ENCODE data around the gene HSBP1L1. TPM values are rescaled to one million over a fixed set of nuclear protein-coding genes. Genes with fewer than 3 reads are reported as not detected.

Gene HSBP1L1
- total and polyA plus RNA-seq, 2 of the 13 experiments (the other 11 are each of a cell fraction or from before 2014, with no cell fraction given): 22.6 to 45.1 TPM

DNA sequence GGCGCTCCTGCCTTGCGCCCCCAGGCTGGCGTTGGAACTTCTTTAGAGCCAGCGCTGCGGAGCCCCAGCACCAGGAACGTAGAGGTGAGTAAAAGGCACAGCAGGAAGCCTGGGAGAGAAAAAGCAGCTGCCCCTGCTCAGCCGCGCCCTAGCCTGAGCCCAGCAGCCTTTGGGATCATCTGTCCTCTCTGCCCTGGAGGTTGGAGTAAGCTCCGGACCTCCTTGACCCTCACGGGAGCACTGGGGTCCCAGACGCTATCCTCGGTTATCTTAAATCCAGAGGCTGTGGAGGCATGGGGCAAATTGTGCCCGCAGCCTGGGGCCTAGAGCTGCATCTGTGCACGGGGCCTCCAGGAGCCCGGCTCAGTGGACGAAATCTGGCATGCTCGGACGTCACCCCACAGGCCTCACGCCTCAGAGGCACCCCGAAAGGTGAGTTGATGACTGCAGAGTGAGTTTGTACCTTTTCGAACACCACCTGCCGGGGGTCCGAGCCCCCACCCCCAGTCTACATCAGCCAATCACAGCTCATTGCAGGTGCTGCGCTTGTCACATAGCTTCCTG is 11.4 kb upstream of the HSBP1L1 start:
- Histone ChIP-seq H4K20me1 (ENCODE audit: insufficient read depth, low read length) (peaks cover 4% of the 10 kb centered on the region; the same call in 1 of the 2 replicates), H3K4me1 (ENCODE audit: insufficient read depth, low read length) (peaks cover 42% of the 10 kb centered on the region), H3K9ac (ENCODE audit: insufficient read depth, low read depth, low read length) (no peak overlapping the region), H3K36me3 (replicated peaks in 1 of 2; ENCODE audit: control insufficient read depth in 1 of 2, insufficient read depth in 2 of 2, low read length in 2 of 2) (peaks cover 0 to 1% of the 10 kb centered on the region in 2 experiments; a peak in 1 of 5 replicates), H3K9me3 (ENCODE audit: low read length) (no peaks in the 10 kb centered on the region), H3K4me2 (ENCODE audit: low read depth, low read length) (no peak overlapping the region; the same call in 1 of the 2 replicates), H3K27me3 (ENCODE audit: control insufficient read depth in 1 of 2, insufficient read depth in 2 of 2, low read length in 2 of 2) (no peaks in the 10 kb centered on the region; a peak in 1 of 5 replicates), H3K79me2 (ENCODE audit: insufficient read depth, low read length) (peaks cover 28% of the 10 kb centered on the region), H2AFZ (ENCODE audit: low read length) (no peak overlapping the region), H3K4me3 (replicated peaks in 1 of 3; ENCODE audit: insufficient read depth in 1 of 3, low read depth in 2 of 3, low read length in 3 of 3) (no peak overlapping the region), H3K27ac (ENCODE audit: extremely low read length, insufficient read depth, low read length) (no peak overlapping the region)
- ChIA-PET CTCF (ENCODE audit: low intra/inter-chr PET ratio, low total read pairs) (no interaction called here), POLR2A (interaction anchor here (0.8 to 0.9 kb wide), 2 partner anchors 9 to 32 kb away, joined by 3 read pairs; no protein-coding TSS in a partner anchor)
- ATAC-seq: no peak
- intact Hi-C loops (cut with micrococcal nuclease; ENCODE audit: unreplicated experiment): no loop called here
- DNase-seq (ENCODE audit: low spot score): no peak
- TF ChIP-seq ZBTB38 (CRISPR knock-in tag; IDR thresholded peaks at IDR 0.05) (0 out of 2 replicates have a peak, but pooled peaks have one; percentile 7), ZNF607 (CRISPR knock-in tag; IDR thresholded peaks at IDR 0.05; ENCODE audit: borderline replicate concordance) (no peak)
- BruUV-seq (replicated peaks): no TSS peak
- 97% methylated on average over 15 of the region's 24 CpGs for WGBS (ENCODE audit: low lambda C conversion rate)
- in situ Hi-C loops (cut with HindIII; ENCODE audit: extremely low pct_ligation_motif_present, low pct_unique_long_range_greater_than_20kb): no loop called here
- no peak for FAIRE-seq

DNA sequence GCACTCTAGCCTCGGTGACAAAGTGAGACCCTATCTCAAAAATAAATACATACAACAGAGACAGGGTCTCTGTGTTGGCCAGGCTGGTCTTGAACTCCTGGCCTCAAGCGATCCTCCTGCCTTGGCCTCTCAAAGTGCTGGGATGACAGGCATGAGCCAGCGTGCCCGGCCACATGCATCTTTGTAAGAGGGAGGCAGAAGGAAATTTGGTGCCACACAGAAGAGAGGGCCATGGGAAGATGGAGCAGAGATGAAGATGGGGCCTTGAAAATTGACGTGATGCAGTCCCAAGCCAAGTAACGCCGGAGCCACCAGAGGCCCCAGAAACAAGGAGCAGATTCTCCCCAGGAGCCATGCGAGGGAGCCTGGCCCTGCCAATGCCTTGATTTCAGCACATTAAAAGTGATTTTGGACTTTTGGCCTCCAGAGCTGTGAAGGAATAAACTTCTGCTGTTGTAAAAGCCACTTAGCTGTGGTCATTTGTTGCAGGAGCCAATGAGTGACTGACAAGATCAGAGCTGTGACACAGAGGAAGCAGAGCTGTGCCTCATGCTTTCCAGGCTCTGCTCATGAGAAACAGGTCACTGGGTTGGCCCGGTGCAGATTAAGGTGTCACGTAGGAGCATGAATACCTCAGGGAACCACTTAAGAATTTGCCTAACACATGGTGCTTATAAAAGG is 10.3 kb upstream of the HSBP1L1 start:
- no peak for DNase-seq (ENCODE audit: low spot score)
- H3K4me2 ChIP-seq (ENCODE audit: low read depth, low read length): no peak overlapping the region
- H3K9ac ChIP-seq (ENCODE audit: insufficient read depth, low read depth, low read length): no peak overlapping the region
- H3K4me3 ChIP-seq (replicated peaks in 1 of 3; ENCODE audit: insufficient read depth in 1 of 3, low read depth in 2 of 3, low read length in 3 of 3): no peak overlapping the region
- WGBS (ENCODE audit: low lambda C conversion rate): 85% methylated on average over 10 of the region's 10 CpGs
- no peaks in the 10 kb centered on the region; a peak in 1 of 5 replicates for H3K27me3 ChIP-seq (ENCODE audit: control insufficient read depth in 1 of 2, insufficient read depth in 2 of 2, low read length in 2 of 2)
- H4K20me1 ChIP-seq (ENCODE audit: insufficient read depth, low read length): peaks cover 4% of the 10 kb centered on the region; the same call in 1 of the 2 replicates
- no peaks in the 10 kb centered on the region for H3K9me3 ChIP-seq (ENCODE audit: low read length)
- H3K79me2 ChIP-seq (ENCODE audit: insufficient read depth, low read length): peaks cover 18% of the 10 kb centered on the region
- BruUV-seq (replicated peaks): TSS peak; percentile 36
- ChIA-PET POLR2A (interaction anchor here (0.8 to 1.3 kb wide), 4 partner anchors 8 to 79 kb away, joined by 3 to 4 read pairs (median 3); no protein-coding TSS in a partner anchor), CTCF (ENCODE audit: low intra/inter-chr PET ratio, low total read pairs) (no interaction called here)
- no peaks in the 10 kb centered on the region for H3K36me3 ChIP-seq (replicated peaks in 1 of 2; ENCODE audit: control insufficient read depth in 1 of 2, insufficient read depth in 2 of 2, low read length in 2 of 2)
- in situ Hi-C loops (cut with HindIII; ENCODE audit: extremely low pct_ligation_motif_present, low pct_unique_long_range_greater_than_20kb): no loop called here
- FAIRE-seq: no peak
- H3K27ac ChIP-seq (ENCODE audit: extremely low read length, insufficient read depth, low read length): peak overlapping the region; percentile 26
- intact Hi-C loops (cut with micrococcal nuclease; ENCODE audit: unreplicated experiment): no loop called here
- ATAC-seq: no peak
- H3K4me1 ChIP-seq (ENCODE audit: insufficient read depth, low read length): peaks cover 31% of the 10 kb centered on the region
- H2AFZ ChIP-seq (ENCODE audit: low read length): no peak overlapping the region
- TF ChIP-seq, protein P1, sequence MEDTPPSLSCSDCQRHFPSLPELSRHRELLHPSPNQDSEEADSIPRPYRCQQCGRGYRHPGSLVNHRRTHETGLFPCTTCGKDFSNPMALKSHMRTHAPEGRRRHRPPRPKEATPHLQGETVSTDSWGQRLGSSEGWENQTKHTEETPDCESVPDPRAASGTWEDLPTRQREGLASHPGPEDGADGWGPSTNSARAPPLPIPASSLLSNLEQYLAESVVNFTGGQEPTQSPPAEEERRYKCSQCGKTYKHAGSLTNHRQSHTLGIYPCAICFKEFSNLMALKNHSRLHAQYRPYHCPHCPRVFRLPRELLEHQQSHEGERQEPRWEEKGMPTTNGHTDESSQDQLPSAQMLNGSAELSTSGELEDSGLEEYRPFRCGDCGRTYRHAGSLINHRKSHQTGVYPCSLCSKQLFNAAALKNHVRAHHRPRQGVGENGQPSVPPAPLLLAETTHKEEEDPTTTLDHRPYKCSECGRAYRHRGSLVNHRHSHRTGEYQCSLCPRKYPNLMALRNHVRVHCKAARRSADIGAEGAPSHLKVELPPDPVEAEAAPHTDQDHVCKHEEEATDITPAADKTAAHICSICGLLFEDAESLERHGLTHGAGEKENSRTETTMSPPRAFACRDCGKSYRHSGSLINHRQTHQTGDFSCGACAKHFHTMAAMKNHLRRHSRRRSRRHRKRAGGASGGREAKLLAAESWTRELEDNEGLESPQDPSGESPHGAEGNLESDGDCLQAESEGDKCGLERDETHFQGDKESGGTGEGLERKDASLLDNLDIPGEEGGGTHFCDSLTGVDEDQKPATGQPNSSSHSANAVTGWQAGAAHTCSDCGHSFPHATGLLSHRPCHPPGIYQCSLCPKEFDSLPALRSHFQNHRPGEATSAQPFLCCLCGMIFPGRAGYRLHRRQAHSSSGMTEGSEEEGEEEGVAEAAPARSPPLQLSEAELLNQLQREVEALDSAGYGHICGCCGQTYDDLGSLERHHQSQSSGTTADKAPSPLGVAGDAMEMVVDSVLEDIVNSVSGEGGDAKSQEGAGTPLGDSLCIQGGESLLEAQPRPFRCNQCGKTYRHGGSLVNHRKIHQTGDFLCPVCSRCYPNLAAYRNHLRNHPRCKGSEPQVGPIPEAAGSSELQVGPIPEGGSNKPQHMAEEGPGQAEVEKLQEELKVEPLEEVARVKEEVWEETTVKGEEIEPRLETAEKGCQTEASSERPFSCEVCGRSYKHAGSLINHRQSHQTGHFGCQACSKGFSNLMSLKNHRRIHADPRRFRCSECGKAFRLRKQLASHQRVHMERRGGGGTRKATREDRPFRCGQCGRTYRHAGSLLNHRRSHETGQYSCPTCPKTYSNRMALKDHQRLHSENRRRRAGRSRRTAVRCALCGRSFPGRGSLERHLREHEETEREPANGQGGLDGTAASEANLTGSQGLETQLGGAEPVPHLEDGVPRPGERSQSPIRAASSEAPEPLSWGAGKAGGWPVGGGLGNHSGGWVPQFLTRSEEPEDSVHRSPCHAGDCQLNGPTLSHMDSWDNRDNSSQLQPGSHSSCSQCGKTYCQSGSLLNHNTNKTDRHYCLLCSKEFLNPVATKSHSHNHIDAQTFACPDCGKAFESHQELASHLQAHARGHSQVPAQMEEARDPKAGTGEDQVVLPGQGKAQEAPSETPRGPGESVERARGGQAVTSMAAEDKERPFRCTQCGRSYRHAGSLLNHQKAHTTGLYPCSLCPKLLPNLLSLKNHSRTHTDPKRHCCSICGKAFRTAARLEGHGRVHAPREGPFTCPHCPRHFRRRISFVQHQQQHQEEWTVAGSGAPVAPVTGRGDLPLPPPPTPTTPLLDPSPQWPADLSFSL (CRISPR knock-in tag; IDR thresholded peaks at IDR 0.05): no peak
- TF ChIP-seq, protein P2, sequence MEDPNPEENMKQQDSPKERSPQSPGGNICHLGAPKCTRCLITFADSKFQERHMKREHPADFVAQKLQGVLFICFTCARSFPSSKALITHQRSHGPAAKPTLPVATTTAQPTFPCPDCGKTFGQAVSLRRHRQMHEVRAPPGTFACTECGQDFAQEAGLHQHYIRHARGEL (CRISPR knock-in tag; IDR thresholded peaks at IDR 0.05): no peak
- TF ChIP-seq TCF7L2 (IDR thresholded peaks at IDR 0.05; ENCODE audit: low read depth, low read length) (no peak), NONO (IDR thresholded peaks at IDR 0.05) (no peak), NONO (CRISPR knock-in tag; conservative IDR thresholded peaks at IDR 0.05) (no peak), ZNF619 (CRISPR knock-in tag; IDR thresholded peaks at IDR 0.05) (no peak), ATF1 (CRISPR knock-in tag; IDR thresholded peaks at IDR 0.05) (no peak)
- TF ChIP-seq, protein P3, sequence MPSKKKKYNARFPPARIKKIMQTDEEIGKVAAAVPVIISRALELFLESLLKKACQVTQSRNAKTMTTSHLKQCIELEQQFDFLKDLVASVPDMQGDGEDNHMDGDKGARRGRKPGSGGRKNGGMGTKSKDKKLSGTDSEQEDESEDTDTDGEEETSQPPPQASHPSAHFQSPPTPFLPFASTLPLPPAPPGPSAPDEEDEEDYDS (CRISPR knock-in tag; IDR thresholded peaks at IDR 0.05): no peak

Data from HepG2 (cell line).